Measurements from ENCODE around the gene PTPRM. TPM values are rescaled to one million over a fixed set of nuclear protein-coding genes. Genes with fewer than 3 reads are reported as not detected.

PTPRM gene
- polyA plus RNA-seq, 3 donors, result 0.04 to 2.1 (median 0.66) TPM

GRCh38 chr18:7824970-7825369 lies 257.9 kb downstream of the PTPRM start:
- Mint-ChIP-seq H3K27ac (no peak overlapping the region), H3K9me3 (peaks cover 0 to 2% (median 0%) of the 10 kb centered on the region in 7 donors), H3K36me3 (no peaks in the 10 kb centered on the region), H3K27me3 (ENCODE audit: low read depth in 3 of 3) (peaks cover 0 to 2% (median 0%) of the 10 kb centered on the region in 3 donors), H3K4me3 (no peak overlapping the region), H3K4me1 (no peaks in the 10 kb centered on the region)
- no peak for DNase-seq
- Histone ChIP-seq H3K4me3 (replicated peaks in 1 of 3; ENCODE audit: low read depth in 2 of 3, low read length in 3 of 3) (no peak overlapping the region), H2AFZ (ENCODE audit: insufficient read depth, low read depth, low read length, poor library complexity, severe bottlenecking) (no peak overlapping the region), H3K36me3 (replicated peaks in 1 of 2; ENCODE audit: control insufficient read depth in 1 of 2, insufficient read depth in 2 of 2, low read length in 2 of 2) (no peaks in the 10 kb centered on the region), H3K9ac (ENCODE audit: insufficient read depth, low read length, poor library complexity, severe bottlenecking) (no peak overlapping the region), H3K4me2 (replicated peaks; ENCODE audit: extremely low read depth, low read length, poor library complexity, severe bottlenecking) (no peak overlapping the region), H3K4me1 (ENCODE audit: control insufficient read depth in 1 of 2, insufficient read depth in 2 of 2, low read length in 2 of 2) (no peaks in the 10 kb centered on the region), H3K9me3 (replicated peaks in 1 of 2; ENCODE audit: control insufficient read depth in 1 of 2, insufficient read depth in 1 of 2, low read length in 2 of 2) (no peaks in the 10 kb centered on the region), H3K79me2 (ENCODE audit: insufficient read depth, low read length) (no peaks in the 10 kb centered on the region), H4K20me1 (ENCODE audit: insufficient read depth, low read length) (no peaks in the 10 kb centered on the region), H3K27ac (ENCODE audit: low read depth in 1 of 2, low read length in 2 of 2) (no peak overlapping the region), H3K27me3 (ENCODE audit: control insufficient read depth in 2 of 2, insufficient read depth in 2 of 2, low read length in 2 of 2) (no peaks in the 10 kb centered on the region)
- TF ChIP-seq, protein P1, sequence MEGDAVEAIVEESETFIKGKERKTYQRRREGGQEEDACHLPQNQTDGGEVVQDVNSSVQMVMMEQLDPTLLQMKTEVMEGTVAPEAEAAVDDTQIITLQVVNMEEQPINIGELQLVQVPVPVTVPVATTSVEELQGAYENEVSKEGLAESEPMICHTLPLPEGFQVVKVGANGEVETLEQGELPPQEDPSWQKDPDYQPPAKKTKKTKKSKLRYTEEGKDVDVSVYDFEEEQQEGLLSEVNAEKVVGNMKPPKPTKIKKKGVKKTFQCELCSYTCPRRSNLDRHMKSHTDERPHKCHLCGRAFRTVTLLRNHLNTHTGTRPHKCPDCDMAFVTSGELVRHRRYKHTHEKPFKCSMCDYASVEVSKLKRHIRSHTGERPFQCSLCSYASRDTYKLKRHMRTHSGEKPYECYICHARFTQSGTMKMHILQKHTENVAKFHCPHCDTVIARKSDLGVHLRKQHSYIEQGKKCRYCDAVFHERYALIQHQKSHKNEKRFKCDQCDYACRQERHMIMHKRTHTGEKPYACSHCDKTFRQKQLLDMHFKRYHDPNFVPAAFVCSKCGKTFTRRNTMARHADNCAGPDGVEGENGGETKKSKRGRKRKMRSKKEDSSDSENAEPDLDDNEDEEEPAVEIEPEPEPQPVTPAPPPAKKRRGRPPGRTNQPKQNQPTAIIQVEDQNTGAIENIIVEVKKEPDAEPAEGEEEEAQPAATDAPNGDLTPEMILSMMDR (IDR thresholded peaks at IDR 0.05), result no peak
- 90% methylated on average over 4 of the region's 5 CpGs for WGBS (ENCODE audit: insufficient coverage)
- intact Hi-C loops (cut with micrococcal nuclease), result no loop called here

GRCh38 chr18:7830468-7830867 lies 263.4 kb downstream of the PTPRM start:
- DNase-seq, result no peak
- H3K9ac ChIP-seq (ENCODE audit: insufficient read depth, low read length, poor library complexity, severe bottlenecking), result no peak overlapping the region
- no CpG with 5 or more reads among the region's 3 CpGs for WGBS (ENCODE audit: insufficient coverage)
- H3K27ac ChIP-seq (ENCODE audit: low read depth in 1 of 2, low read length in 2 of 2), result no peak overlapping the region
- H3K36me3 Mint-ChIP-seq, result no peaks in the 10 kb centered on the region
- intact Hi-C loops (cut with micrococcal nuclease), result no loop called here
- no peaks in the 10 kb centered on the region for H3K4me1 Mint-ChIP-seq
- peaks cover 0 to 4% (median 2%) of the 10 kb centered on the region in 7 donors for H3K9me3 Mint-ChIP-seq
- H3K79me2 ChIP-seq (ENCODE audit: insufficient read depth, low read length), result no peaks in the 10 kb centered on the region
- H3K4me3 Mint-ChIP-seq, result no peak overlapping the region
- H3K27me3 ChIP-seq (ENCODE audit: control insufficient read depth in 2 of 2, insufficient read depth in 2 of 2, low read length in 2 of 2), result no peaks in the 10 kb centered on the region
- H3K27me3 Mint-ChIP-seq (ENCODE audit: low read depth in 3 of 3), result no peaks in the 10 kb centered on the region
- no peaks in the 10 kb centered on the region for H4K20me1 ChIP-seq (ENCODE audit: insufficient read depth, low read length)
- no peak overlapping the region for H3K4me3 ChIP-seq (replicated peaks in 1 of 3; ENCODE audit: low read depth in 2 of 3, low read length in 3 of 3)
- no peak overlapping the region for H2AFZ ChIP-seq (ENCODE audit: insufficient read depth, low read depth, low read length, poor library complexity, severe bottlenecking)
- TF ChIP-seq, protein P1 (IDR thresholded peaks at IDR 0.05), result no peak
- H3K4me2 ChIP-seq (replicated peaks; ENCODE audit: extremely low read depth, low read length, poor library complexity, severe bottlenecking), result no peak overlapping the region
- no peaks in the 10 kb centered on the region for H3K9me3 ChIP-seq (replicated peaks in 1 of 2; ENCODE audit: control insufficient read depth in 1 of 2, insufficient read depth in 1 of 2, low read length in 2 of 2)
- H3K36me3 ChIP-seq (replicated peaks in 1 of 2; ENCODE audit: control insufficient read depth in 1 of 2, insufficient read depth in 2 of 2, low read length in 2 of 2), result no peaks in the 10 kb centered on the region
- no peaks in the 10 kb centered on the region for H3K4me1 ChIP-seq (ENCODE audit: control insufficient read depth in 1 of 2, insufficient read depth in 2 of 2, low read length in 2 of 2)
- H3K27ac Mint-ChIP-seq, result no peak overlapping the region
